Measurements from ENCODE around the gene RAD51B.
"Not testable (repeated sequence)": the region's sequence is repeated elsewhere in the genome, so short reads cannot be mapped to it uniquely, and the experiment has no call there.

Gene RAD51B

DNA sequence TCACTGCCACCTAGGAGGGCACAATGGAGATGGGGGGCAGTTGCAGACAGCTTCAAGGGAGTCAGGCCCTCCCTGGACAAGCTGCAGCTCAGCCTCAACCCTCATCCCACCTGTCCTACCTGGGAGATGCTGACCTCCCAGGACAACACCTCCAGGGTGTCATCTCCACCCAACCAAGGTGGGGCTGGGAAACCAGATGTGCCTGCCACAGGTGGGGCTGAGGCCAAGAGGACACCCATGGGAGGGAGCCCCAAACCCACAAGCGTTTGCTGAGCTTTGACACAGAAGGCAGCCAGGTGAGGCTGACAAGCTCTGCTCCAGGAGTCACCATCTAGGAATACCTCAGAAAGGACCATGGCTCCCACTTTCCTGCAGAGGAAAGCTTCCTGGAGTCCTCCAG is 941.8 kb downstream of the RAD51B start:
- Histone ChIP-seq H3K79me2 (ENCODE audit: low read length) (no peaks in the 10 kb centered on the region), H3K27ac (ENCODE audit: low read length) (no peak overlapping the region), H3F3A (ENCODE audit: insufficient read depth, low read length) (no peaks in the 10 kb centered on the region), H3K36me3 (replicated peaks; ENCODE audit: insufficient read depth, low read length) (no peaks in the 10 kb centered on the region), H4K20me1 (ENCODE audit: insufficient read depth, low read length) (no peaks in the 10 kb centered on the region), H3K9me3 (replicated peaks; ENCODE audit: insufficient read depth, low read length) (no peaks in the 10 kb centered on the region), H3K9ac (ENCODE audit: low read length) (no peak overlapping the region), H2AFZ (ENCODE audit: low read length) (no peak overlapping the region), H3K27me3 (replicated peaks; ENCODE audit: insufficient read depth, low read length) (no peaks in the 10 kb centered on the region), H3K4me2 (ENCODE audit: low read depth, low read length) (no peak overlapping the region), H3K4me3 (ENCODE audit: low read length) (no peak overlapping the region), H3K9me2 (replicated peaks; ENCODE audit: insufficient read depth, low read length) (no peaks in the 10 kb centered on the region), H3K4me1 (ENCODE audit: low read length) (no peaks in the 10 kb centered on the region)
- TF ChIP-seq EZH2 (optimal IDR thresholded peaks at IDR 0.05; ENCODE audit: low read depth, low read length) (no peak), EZH2phosphoT487 (IDR thresholded peaks at IDR 0.05; ENCODE audit: low read length) (no peak)
- TF ChIP-seq, protein P1, sequence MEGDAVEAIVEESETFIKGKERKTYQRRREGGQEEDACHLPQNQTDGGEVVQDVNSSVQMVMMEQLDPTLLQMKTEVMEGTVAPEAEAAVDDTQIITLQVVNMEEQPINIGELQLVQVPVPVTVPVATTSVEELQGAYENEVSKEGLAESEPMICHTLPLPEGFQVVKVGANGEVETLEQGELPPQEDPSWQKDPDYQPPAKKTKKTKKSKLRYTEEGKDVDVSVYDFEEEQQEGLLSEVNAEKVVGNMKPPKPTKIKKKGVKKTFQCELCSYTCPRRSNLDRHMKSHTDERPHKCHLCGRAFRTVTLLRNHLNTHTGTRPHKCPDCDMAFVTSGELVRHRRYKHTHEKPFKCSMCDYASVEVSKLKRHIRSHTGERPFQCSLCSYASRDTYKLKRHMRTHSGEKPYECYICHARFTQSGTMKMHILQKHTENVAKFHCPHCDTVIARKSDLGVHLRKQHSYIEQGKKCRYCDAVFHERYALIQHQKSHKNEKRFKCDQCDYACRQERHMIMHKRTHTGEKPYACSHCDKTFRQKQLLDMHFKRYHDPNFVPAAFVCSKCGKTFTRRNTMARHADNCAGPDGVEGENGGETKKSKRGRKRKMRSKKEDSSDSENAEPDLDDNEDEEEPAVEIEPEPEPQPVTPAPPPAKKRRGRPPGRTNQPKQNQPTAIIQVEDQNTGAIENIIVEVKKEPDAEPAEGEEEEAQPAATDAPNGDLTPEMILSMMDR (IDR thresholded peaks at IDR 0.05; ENCODE audit: low read length) = no peak
- no peak for DNase-seq

DNA sequence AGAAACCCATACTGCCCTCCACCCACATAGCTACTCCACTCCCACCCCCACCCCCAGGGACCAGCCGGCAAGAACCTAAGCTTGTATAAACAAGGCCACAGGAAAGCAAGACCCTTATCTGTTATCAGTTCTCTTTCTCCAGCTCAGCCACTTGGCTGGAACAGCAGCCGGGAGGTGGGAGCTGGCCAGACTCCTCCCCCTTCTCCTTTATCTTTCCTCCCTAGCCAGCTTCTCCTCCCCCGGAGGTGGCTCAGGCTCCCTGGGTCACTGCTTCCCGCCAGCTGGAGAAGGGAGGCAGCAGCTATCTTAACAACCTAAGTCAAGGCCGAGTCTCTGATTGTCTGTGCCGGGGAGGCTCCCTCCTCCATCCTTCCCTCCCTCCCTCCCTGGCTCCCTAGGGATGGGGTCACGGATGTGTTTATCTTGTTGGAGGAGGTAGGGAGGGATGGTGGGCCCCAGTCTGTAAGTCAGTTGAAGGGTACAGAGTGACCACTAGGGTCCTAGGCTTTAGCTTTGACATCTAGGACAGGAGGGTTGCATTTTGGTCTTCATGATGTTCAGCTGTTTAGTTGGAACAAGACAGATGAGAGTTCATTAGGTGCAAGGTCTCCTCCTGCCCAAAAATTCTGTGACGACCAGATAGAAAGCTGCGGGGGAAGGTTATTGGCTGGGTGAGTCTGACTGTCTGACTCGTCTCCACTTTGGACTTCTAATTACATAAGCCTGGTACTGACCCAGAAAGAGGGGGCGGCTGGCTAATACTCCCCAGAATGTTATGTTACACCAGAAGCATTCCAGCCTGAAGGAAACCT is 943.6 kb downstream of the RAD51B start:
- Histone ChIP-seq H3K27me3 (replicated peaks; ENCODE audit: insufficient read depth, low read length) (no peaks in the 10 kb centered on the region), H2AFZ (ENCODE audit: low read length) (no peak overlapping the region), H3K4me1 (ENCODE audit: low read length) (no peaks in the 10 kb centered on the region), H3K9me3 (replicated peaks; ENCODE audit: insufficient read depth, low read length) (no peaks in the 10 kb centered on the region), H3K9ac (ENCODE audit: low read length) (no peak overlapping the region), H3K27ac (ENCODE audit: low read length) (no peak overlapping the region), H4K20me1 (ENCODE audit: insufficient read depth, low read length) (no peaks in the 10 kb centered on the region), H3F3A (ENCODE audit: insufficient read depth, low read length) (no peaks in the 10 kb centered on the region), H3K9me2 (replicated peaks; ENCODE audit: insufficient read depth, low read length) (no peaks in the 10 kb centered on the region), H3K4me3 (ENCODE audit: low read length) (no peak overlapping the region), H3K36me3 (replicated peaks; ENCODE audit: insufficient read depth, low read length) (no peaks in the 10 kb centered on the region), H3K4me2 (ENCODE audit: low read depth, low read length) (no peak overlapping the region), H3K79me2 (ENCODE audit: low read length) (no peaks in the 10 kb centered on the region)
- TF ChIP-seq, protein P1 (IDR thresholded peaks at IDR 0.05; ENCODE audit: low read length) = no peak
- TF ChIP-seq EZH2phosphoT487 (IDR thresholded peaks at IDR 0.05; ENCODE audit: low read length) = no peak
- no peak for TF ChIP-seq EZH2 (optimal IDR thresholded peaks at IDR 0.05; ENCODE audit: low read depth, low read length)
- no peak for DNase-seq

DNA sequence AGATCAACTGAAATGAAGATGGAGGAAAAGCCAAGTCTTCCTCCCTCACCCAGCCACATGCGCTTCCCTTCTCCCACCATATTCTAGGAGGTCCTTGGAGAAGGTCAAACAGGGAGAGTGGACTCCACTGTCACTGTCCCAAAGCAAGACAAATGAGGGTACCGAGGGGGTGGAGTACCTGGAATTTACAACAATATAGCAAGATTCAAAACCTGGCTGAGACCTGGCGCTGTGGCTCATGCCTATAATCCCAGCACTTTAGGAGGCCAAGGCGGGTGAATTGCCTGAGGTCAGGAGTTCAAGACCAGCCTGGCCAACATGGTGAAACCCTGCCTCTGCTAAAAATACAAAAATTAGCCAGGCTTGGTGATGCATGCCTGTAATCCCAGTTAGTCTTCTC is 944.3 kb downstream of the RAD51B start:
- H3K9me2 ChIP-seq (replicated peaks; ENCODE audit: insufficient read depth, low read length); H3K27me3 ChIP-seq (replicated peaks; ENCODE audit: insufficient read depth, low read length); H3F3A ChIP-seq (ENCODE audit: insufficient read depth, low read length); H3K4me1 ChIP-seq (ENCODE audit: low read length); H2AFZ ChIP-seq (ENCODE audit: low read length); H3K4me3 ChIP-seq (ENCODE audit: low read length); H4K20me1 ChIP-seq (ENCODE audit: insufficient read depth, low read length); H3K9me3 ChIP-seq (replicated peaks; ENCODE audit: insufficient read depth, low read length); H3K36me3 ChIP-seq (replicated peaks; ENCODE audit: insufficient read depth, low read length); H3K79me2 ChIP-seq (ENCODE audit: low read length); H3K27ac ChIP-seq (ENCODE audit: low read length); H3K4me2 ChIP-seq (ENCODE audit: low read depth, low read length); DNase-seq; H3K9ac ChIP-seq (ENCODE audit: low read length): not testable (repeated sequence)
